HepG2 (cell line): Measurements from ENCODE around the gene SAPCD2. TPM values are rescaled to one million over a fixed set of nuclear protein-coding genes. Genes with fewer than 3 reads are reported as not detected.
A peak's percentile ranks its signal among the peaks of the same experiment; 100 is the strongest.

Source experiments
- AGO2 ChIP-seq: fragments of 200-400 bp; formaldehyde crosslinking; optimal IDR thresholded peaks from 2 replicates; pipeline ENCODE3; 2017; ENCODE audit warnings: mild to moderate bottlenecking, low read depth, low read length, moderate library complexity
- ATAD3A ChIP-seq: sonication (generic); formaldehyde crosslinking; IDR thresholded peaks from 2 replicates; pipeline ENCODE4 v1.4.0; 2020; ENCODE audit warnings: missing genetic modification reagents
- ETV5 ChIP-seq: IDR thresholded peaks from 2 replicates; pipeline ENCODE4 v1.6.1; 2018; ENCODE audit warnings: missing biosample characterization, missing genetic modification reagents, inconsistent platforms, borderline replicate concordance
- FOXK2 ChIP-seq: fragments of 450-650 bp; IDR thresholded peaks from 2 replicates; pipeline ENCODE4 v1.6.1; 2016
- HNRNPLL ChIP-seq: fragments of 200-400 bp; formaldehyde crosslinking; IDR thresholded peaks from 2 replicates; pipeline ENCODE4 v1.6.1; 2017; ENCODE audit warnings: mild to moderate bottlenecking, low read depth, low read length; ENCODE audit not compliant: poor library complexity, severe bottlenecking
- JUND ChIP-seq: sonication (generic); formaldehyde crosslinking; IDR thresholded peaks from 2 replicates; pipeline ENCODE4 v1.8.0; 2022; ENCODE audit warnings: mild to moderate bottlenecking, missing genetic modification reagents
- KDM5B ChIP-seq: sonication (generic); formaldehyde crosslinking; IDR thresholded peaks from 2 replicates; pipeline ENCODE4 v1.4.0; 2020; ENCODE audit warnings: missing genetic modification reagents, mild to moderate bottlenecking, borderline replicate concordance
- PHF8 ChIP-seq: sonication (generic); formaldehyde crosslinking; IDR thresholded peaks from 2 replicates; pipeline ENCODE4 v1.5.0; 2020; ENCODE audit warnings: missing genetic modification reagents
- SAP130 ChIP-seq: IDR thresholded peaks from 2 replicates; pipeline ENCODE4 v1.6.1; 2016; ENCODE audit warnings: low read depth
- SKI ChIP-seq: fragments of 450-650 bp; IDR thresholded peaks from one replicate; pipeline ENCODE4 v1.6.1; 2018; ENCODE audit warnings: mild to moderate bottlenecking; ENCODE audit not compliant: partially characterized antibody
- ZBTB42 ChIP-seq: sonication (generic); formaldehyde crosslinking; IDR thresholded peaks from 2 replicates; pipeline ENCODE4 v1.5.0; 2020; ENCODE audit warnings: mild to moderate bottlenecking, missing genetic modification reagents
- ZC3H13 ChIP-seq: sonication (generic); formaldehyde crosslinking; IDR thresholded peaks from 2 replicates; pipeline ENCODE4 v1.8.1; 2023; ENCODE audit warnings: mild to moderate bottlenecking, missing genetic modification reagents, moderate library complexity
- ZNF501 ChIP-seq: sonication (generic); formaldehyde crosslinking; IDR thresholded peaks from 2 replicates; pipeline ENCODE4 v1.5.1; 2020; ENCODE audit warnings: mild to moderate bottlenecking, moderate library complexity, missing genetic modification reagents
- ZNF747 ChIP-seq: sonication (generic); formaldehyde crosslinking; IDR thresholded peaks from 2 replicates; pipeline ENCODE4 v1.8.1; 2023; ENCODE audit warnings: missing genetic modification reagents, mild to moderate bottlenecking, borderline replicate concordance
- polyA plus RNA-seq, 8 experiments: library from polyadenylated mRNA; depleted of rRNA in 3 of 8; stranded (reverse) in 7 of 8; unstranded in 1 of 8; fragments of >200 nt; fragmentation: Illumina TruSeq in 4 of 8; extraction: Trizol in 4 of 8; gene quantifications; 2 replicates each; pipeline versions ENCODE4 v1.2.1 to v1.2.3, GENCODE V29; 2011 to 2016; ENCODE audit warnings: low read depth in 4 of 8, missing spikeins in 1 of 8, mixed read lengths in 1 of 8; ENCODE audit not compliant: insufficient read depth in 1 of 8
- total RNA-seq, 5 experiments: library from RNA; depleted of rRNA; stranded (reverse); fragments of >200 nt; fragmentation: Illumina TruSeq; extraction: Trizol; gene quantifications; 2 replicates each; pipeline ENCODE4 v1.2.3, GENCODE V29; 2016; ENCODE audit warnings: low read depth in 1 of 5
- TF ChIP-seq, protein P1 (sequence below): sonication (generic); formaldehyde crosslinking; IDR thresholded peaks from 2 replicates; pipeline ENCODE4 v1.4.0; 2020; ENCODE audit warnings: mild to moderate bottlenecking, missing genetic modification reagents, borderline replicate concordance
- TF ChIP-seq, protein P2 (sequence below): sonication (generic); formaldehyde crosslinking; IDR thresholded peaks from 2 replicates; pipeline ENCODE4 v1.4.0; 2020; ENCODE audit warnings: missing genetic modification reagents
- TF ChIP-seq, protein P3 (sequence below): sonication (generic); formaldehyde crosslinking; IDR thresholded peaks from 2 replicates; pipeline ENCODE4 v1.4.0; 2020; ENCODE audit warnings: mild to moderate bottlenecking, missing genetic modification reagents
- TF ChIP-seq, protein P4 (sequence below): IDR thresholded peaks from 2 replicates; pipeline ENCODE4 v1.6.1; 2012; ENCODE audit warnings: inconsistent platforms

Gene SAPCD2
- total and polyA plus RNA-seq, 2 of the 13 experiments (the other 11 are each of a cell fraction or from before 2014, with no cell fraction given) = 21.9 to 42.8 TPM

DNA sequence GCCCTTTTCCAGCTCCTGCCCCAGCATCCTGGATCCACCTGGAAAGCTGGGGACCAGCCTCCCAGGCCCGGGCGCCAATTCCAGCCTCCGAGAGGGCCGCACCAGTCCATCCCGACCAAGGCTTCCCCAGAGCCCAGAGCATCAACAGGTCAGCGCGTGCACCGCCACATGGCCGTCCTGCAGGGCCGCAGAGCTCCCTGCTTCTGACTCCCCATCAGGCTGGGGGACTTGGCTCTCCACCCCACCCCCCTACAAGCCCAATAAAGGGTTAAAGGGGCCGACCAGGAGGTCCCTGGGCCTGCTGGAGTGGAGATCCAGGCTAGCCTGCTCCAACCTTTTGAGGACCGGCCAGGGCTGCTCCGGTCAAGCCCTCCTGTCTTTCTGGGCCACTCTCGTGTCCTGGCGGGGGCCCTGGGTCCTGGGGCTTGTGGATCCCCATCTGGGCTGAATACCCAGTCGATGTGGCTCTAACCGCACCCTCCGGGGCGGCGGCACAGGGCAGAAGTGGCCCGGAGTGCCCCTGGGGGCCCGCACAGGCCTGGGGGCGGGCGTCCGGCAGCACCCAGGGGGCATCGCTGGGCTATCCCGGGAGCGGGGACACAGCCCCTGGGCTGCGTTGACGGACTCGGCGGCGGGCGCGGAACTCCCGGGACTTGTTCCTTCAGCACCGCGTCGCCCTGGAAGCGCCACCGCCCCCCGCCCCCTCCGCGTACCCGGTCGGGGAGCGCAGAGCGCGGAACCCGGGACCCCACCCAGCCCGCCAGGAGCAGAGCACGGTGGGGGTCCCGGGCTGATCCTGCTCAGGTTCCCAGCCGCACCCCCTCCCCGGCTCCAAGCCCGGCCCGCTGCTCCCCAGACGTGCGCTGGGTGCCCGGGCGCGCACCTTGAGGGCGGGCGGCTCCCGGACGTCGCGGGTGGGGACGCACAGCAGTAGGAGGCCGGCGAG is 17.1 kb downstream of the SAPCD2 start (continued):
- TF ChIP-seq ZNF747 (peak; percentile 62; the same call in 1 of the 2 replicates), ATAD3A (CRISPR knock-in tag) (no peak), ZNF501 (CRISPR knock-in tag) (peak; percentile 53; the same call in 1 of the 2 replicates), SAP130 (CRISPR knock-in tag) (no peak), JUND (no peak), ZC3H13 (CRISPR knock-in tag) (peak; percentile 29; the same call in 1 of the 2 replicates), ETV5 (no peak), KDM5B (CRISPR knock-in tag) (peak; percentile 42; the same call in 1 of the 2 replicates), PHF8 (CRISPR knock-in tag) (0 out of 2 replicates have a peak, but pooled peaks have one; percentile 30), ZBTB42 (CRISPR knock-in tag) (no peak), SKI (no peak), FOXK2 (no peak), AGO2 (no peak), HNRNPLL (no peak)
- TF ChIP-seq, protein P1, sequence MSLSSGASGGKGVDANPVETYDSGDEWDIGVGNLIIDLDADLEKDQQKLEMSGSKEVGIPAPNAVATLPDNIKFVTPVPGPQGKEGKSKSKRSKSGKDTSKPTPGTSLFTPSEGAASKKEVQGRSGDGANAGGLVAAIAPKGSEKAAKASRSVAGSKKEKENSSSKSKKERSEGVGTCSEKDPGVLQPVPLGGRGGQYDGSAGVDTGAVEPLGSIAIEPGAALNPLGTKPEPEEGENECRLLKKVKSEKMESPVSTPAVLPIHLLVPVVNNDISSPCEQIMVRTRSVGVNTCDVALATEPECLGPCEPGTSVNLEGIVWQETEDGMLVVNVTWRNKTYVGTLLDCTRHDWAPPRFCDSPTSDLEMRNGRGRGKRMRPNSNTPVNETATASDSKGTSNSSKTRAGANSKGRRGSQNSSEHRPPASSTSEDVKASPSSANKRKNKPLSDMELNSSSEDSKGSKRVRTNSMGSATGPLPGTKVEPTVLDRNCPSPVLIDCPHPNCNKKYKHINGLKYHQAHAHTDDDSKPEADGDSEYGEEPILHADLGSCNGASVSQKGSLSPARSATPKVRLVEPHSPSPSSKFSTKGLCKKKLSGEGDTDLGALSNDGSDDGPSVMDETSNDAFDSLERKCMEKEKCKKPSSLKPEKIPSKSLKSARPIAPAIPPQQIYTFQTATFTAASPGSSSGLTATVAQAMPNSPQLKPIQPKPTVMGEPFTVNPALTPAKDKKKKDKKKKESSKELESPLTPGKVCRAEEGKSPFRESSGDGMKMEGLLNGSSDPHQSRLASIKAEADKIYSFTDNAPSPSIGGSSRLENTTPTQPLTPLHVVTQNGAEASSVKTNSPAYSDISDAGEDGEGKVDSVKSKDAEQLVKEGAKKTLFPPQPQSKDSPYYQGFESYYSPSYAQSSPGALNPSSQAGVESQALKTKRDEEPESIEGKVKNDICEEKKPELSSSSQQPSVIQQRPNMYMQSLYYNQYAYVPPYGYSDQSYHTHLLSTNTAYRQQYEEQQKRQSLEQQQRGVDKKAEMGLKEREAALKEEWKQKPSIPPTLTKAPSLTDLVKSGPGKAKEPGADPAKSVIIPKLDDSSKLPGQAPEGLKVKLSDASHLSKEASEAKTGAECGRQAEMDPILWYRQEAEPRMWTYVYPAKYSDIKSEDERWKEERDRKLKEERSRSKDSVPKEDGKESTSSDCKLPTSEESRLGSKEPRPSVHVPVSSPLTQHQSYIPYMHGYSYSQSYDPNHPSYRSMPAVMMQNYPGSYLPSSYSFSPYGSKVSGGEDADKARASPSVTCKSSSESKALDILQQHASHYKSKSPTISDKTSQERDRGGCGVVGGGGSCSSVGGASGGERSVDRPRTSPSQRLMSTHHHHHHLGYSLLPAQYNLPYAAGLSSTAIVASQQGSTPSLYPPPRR (CRISPR knock-in tag) = 0 out of 2 replicates have a peak, but pooled peaks have one; percentile 27
- TF ChIP-seq, protein P2, sequence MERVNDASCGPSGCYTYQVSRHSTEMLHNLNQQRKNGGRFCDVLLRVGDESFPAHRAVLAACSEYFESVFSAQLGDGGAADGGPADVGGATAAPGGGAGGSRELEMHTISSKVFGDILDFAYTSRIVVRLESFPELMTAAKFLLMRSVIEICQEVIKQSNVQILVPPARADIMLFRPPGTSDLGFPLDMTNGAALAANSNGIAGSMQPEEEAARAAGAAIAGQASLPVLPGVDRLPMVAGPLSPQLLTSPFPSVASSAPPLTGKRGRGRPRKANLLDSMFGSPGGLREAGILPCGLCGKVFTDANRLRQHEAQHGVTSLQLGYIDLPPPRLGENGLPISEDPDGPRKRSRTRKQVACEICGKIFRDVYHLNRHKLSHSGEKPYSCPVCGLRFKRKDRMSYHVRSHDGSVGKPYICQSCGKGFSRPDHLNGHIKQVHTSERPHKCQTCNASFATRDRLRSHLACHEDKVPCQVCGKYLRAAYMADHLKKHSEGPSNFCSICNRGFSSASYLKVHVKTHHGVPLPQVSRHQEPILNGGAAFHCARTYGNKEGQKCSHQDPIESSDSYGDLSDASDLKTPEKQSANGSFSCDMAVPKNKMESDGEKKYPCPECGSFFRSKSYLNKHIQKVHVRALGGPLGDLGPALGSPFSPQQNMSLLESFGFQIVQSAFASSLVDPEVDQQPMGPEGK (CRISPR knock-in tag) = peak; percentile 52
- TF ChIP-seq, protein P3, sequence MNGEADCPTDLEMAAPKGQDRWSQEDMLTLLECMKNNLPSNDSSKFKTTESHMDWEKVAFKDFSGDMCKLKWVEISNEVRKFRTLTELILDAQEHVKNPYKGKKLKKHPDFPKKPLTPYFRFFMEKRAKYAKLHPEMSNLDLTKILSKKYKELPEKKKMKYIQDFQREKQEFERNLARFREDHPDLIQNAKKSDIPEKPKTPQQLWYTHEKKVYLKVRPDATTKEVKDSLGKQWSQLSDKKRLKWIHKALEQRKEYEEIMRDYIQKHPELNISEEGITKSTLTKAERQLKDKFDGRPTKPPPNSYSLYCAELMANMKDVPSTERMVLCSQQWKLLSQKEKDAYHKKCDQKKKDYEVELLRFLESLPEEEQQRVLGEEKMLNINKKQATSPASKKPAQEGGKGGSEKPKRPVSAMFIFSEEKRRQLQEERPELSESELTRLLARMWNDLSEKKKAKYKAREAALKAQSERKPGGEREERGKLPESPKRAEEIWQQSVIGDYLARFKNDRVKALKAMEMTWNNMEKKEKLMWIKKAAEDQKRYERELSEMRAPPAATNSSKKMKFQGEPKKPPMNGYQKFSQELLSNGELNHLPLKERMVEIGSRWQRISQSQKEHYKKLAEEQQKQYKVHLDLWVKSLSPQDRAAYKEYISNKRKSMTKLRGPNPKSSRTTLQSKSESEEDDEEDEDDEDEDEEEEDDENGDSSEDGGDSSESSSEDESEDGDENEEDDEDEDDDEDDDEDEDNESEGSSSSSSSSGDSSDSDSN (CRISPR knock-in tag) = peak; percentile 46; the same call in 1 of the 2 replicates
- TF ChIP-seq, protein P4, sequence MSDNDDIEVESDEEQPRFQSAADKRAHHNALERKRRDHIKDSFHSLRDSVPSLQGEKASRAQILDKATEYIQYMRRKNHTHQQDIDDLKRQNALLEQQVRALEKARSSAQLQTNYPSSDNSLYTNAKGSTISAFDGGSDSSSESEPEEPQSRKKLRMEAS = peak; percentile 85
